ENCODE measurements around the gene GPR171.

The GPR171 gene

DNA sequence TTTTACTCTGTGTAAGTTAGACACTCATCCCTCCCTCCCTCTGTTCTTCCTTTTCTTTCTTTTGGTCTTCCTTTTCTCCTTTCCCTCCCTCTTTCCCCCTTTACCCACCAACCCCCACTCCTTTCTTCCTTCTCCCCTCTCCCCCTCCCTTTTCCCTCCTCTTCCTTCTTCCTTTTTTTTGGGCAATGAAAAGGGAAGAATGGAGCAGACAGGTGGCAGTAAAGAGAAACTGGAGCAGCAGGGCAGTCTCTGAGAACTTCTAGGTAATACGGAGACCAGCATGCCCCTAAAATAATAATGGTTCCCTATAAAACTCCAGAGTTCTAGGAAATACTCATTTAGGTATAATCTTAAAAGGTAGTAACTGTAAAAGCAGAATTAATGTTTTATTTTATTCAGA lies 11.4 kb upstream of the GPR171 start:
- no peak for DNase-seq (ENCODE audit: extremely low read depth in 1 of 2, low read depth in 1 of 2)

DNA sequence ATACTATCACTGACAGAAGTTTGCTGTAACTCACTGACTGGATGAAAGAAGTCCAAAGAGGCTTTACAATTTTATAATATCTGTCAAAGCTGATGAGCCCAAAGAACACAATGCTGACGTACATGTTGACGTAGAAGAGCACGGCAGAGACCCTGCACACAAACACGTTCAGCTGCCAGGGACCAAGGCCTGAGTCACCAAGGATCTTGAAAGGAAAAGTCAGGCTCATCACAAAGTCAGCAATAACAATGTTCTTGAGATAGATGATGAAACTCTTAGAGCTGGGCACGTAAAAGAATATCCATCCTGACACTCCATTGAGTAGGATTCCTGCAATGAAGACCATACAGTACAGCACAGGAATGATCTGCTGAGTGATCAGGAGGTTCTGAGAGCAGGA lies 10.9 kb upstream of the GPR171 start:
- DNase-seq (ENCODE audit: extremely low read depth in 1 of 2, low read depth in 1 of 2): no peak

DNA sequence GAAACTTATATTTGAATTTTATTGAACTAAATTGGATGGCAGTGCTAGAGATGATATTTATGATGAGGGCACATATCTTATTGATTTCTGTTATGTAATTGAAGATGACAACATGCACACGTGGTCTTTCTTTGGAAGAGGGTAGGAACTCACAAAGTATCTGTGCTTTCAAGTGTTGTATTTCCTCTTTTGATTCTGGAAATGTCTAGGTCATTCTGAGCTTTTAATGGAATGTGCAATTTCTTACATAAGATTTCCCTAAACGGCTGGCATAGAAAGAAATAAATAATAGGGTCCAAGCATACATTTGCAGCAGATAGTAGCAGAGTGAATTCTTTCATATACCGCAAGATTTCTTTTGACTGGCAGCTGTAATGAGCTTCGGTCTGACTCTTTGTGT lies 10.1 kb upstream of the GPR171 start:
- DNase-seq (ENCODE audit: extremely low read depth in 1 of 2, low read depth in 1 of 2): no peak

DNA sequence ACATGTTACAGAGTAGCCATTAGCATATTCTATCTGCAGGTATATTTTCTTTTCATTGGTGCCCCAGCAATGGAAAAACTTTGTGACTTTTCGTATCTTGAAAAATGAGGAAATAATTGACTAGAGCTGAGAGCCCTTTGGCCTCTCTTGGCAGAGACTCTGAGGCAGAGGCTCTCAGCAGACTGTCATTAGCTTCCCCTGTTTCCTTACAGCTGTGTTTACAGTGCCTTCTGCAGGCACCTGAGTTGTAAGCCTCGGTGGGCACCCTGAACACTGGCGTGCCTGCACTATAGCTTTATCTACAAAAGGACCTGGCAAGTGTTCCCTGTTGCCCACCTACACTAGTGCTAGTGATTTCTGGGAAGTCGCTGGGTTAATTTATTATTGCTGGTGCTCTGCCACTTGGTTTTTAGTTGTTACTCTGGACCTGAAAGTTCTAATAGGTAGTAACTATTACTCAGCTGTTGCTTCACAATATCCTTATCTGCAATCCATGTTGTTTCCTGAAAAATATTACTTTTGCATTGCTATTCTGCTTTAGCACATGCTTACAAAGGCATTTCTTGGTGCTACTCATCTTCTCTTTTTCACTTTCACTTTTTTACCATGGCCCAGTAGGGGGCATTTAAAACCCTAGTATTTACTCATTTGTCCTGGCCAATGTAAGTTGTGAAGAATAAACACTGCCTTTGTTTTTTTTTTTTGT lies 7.8 kb upstream of the GPR171 start:
- DNase-seq (ENCODE audit: extremely low read depth in 1 of 2, low read depth in 1 of 2): no peak

- no peak for DNase-seq (ENCODE audit: extremely low read depth in 1 of 2, low read depth in 1 of 2)
Observed at GRCh38 chr3:151209654-151210053, 6.6 kb upstream of the GPR171 start.

- DNase-seq (ENCODE audit: extremely low read depth in 1 of 2, low read depth in 1 of 2): no peak
Observed at GRCh38 chr3:151206201-151206600, 3.2 kb upstream of the GPR171 start.

GRCh38 chr3:151205482-151205881 lies 2.5 kb upstream of the GPR171 start:
- DNase-seq (ENCODE audit: extremely low read depth in 1 of 2, low read depth in 1 of 2): no peak

DNA sequence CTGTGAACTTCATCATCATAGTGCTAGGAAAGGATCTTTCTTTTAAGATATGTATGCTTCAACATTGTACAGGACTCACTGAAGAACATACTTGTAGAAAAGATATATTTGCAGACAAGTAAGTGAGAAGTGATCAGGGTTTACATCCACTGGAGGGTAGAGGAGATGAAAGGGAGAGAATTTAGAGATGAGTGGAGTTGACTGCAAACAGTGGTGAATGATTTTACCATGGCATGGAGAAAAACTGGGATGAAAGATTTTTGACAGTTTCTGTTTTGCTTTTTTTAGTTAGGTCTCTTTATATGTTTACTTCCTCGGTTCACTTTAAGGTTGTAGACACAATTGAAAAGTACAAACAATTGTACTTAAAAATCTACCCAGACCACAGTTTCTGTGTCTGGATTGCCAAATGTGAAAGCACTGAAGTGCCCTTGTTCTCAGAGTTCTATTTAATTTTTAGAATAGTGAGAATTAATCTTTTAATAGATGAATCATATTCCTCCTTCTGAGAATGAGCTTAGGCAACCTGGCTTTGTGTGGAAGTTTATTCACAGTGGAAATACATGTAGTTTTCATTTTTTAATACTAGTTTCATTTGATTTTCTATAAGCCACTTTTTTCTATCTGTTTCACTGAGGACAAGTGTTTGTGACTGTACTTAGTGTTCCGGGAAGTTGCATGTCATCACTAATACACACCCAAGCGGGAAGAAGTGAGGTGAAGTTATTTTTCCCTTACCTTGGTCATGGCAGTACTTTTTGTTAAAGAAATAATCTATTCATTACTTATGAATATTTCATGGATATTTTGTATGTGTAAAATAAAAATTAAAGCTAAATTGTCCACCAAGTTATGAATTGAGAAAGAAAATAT lies 1.8 kb upstream of the GPR171 start:
- no peak for DNase-seq (ENCODE audit: extremely low read depth in 1 of 2, low read depth in 1 of 2)

GRCh38 chr3:151201051-151201730 lies 1.8 kb downstream of the GPR171 start:
- no peak for DNase-seq (ENCODE audit: extremely low read depth in 1 of 2, low read depth in 1 of 2)

- DNase-seq (ENCODE audit: extremely low read depth in 1 of 2, low read depth in 1 of 2): no peak
Observed at GRCh38 chr3:151200586-151200985, 2.4 kb downstream of the GPR171 start.

DNA sequence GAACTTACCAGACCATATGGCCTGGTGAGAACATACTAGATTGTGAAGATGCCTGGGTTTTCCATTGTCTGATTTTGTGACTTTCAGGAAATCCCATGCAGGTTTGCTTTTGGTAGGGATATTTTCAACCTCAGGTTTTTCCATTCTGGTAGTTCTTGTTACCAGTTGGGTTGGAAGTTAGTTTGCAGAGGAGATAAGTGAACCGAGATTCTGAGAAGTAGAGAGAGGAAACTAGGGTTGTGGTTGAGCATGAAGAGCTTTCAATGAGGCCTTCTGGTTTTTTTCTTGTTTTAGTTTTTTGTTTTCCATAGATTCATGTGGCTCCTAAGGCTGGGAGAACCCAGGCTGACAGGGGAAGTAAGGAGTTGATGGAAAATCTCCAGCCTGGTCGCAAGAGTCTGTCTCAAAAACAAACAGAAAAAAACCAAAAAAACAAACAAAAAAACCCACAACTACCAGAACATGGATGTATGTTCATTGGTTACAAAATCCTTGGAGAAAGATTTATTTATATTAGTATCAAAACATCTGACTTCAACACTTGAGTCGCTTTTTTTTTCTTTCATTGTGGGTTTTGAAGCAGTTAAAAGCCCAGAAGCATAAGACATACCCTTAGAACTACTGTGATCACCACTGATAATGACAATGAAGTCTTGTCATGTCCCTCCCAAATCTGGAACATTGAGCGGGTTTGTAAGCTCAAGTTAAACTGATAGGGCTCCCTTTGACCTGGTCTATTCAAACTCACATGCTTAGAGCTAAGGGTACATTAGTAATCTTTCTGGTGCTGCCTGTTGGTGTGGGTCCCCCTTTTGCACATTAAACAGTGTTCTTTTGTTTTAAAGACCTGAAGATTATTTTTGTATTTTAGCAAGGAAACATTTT lies 3.2 kb downstream of the GPR171 start:
- no peak for DNase-seq (ENCODE audit: extremely low read depth in 1 of 2, low read depth in 1 of 2)

- DNase-seq (ENCODE audit: extremely low read depth in 1 of 2, low read depth in 1 of 2): no peak
Observed at GRCh38 chr3:151198849-151199248, 4.2 kb downstream of the GPR171 start.

DNA sequence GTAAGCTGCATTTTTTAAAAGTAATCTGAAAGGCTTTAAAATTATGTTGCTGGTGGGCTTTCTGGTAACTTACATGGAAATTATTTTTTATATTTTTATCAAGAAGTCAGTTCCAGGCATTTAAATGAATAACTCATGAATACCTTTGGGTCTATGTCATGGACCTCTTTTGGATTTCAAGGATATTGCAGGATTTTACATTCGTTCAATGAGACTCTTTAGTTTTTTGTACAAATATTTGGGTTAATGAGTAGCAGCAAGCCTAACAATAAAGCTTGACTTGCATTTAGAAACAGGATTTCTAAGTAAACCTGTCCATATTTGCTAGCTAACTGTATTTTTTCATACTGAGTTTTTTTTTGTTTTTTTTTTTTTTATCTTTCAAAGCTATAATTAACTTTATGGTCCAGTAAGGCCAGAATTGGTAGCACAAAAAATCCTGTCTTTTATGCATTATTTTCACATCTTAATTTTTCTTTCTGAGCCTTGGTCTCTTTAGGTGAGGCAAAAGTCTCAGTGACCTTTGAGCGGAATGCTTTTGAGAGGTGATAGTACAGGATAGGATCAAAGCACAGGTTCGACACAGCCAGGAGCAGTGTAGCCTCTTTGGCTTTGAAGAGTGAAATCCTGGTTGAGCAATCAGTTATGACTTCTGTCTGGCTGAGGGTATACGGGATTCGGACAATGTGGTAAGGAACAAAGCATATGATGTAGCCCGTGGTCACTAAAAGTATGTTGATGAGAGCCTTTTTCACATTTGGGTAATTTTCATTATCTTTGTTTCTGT lies 4.8 kb downstream of the GPR171 start:
- no peak for DNase-seq (ENCODE audit: extremely low read depth in 1 of 2, low read depth in 1 of 2)

- no peak for DNase-seq (ENCODE audit: extremely low read depth in 1 of 2, low read depth in 1 of 2)
Observed at GRCh38 chr3:151197228-151197627, 5.8 kb downstream of the GPR171 start.

DNA sequence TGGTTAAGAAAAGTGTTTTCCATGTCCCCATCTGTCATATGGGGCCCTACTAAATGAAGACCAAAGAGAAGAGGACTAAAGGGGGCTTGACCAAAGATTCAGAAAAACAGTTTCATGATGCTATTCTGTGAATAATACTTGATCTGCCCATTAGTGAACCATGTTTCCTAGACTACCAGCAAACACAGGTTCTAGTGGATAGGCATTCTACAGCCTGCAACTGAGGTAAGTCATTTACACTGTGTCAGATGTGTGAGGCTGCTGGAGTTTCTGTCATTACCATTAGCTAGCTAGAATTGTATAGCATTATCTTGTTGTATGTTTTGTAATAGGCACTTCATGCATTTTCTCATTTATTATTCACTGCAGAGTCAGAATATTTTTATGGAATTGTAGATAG lies 6.6 kb downstream of the GPR171 start:
- DNase-seq (ENCODE audit: extremely low read depth in 1 of 2, low read depth in 1 of 2): no peak

GRCh38 chr3:151195826-151196225 lies 7.2 kb downstream of the GPR171 start:
- no peak for DNase-seq (ENCODE audit: extremely low read depth in 1 of 2, low read depth in 1 of 2)

DNA sequence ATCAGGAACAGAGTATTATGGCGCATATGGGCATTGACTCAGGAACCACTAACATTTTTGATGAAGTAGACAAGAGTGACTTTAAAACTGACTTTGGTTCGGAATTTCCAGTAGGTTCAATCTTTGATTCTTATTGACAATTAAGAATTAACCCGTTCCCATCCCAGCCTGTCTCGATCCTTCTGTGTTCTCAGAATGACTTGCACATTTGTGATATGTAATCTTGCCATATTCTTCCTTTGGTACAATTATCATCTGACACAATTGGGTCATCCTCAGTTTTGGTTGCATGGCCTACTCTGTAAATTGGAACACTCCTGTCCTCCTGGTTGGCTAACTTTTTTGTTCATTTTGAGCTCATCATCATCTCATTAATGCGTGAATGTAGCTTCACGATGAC lies 10.5 kb downstream of the GPR171 start:
- DNase-seq (ENCODE audit: extremely low read depth in 1 of 2, low read depth in 1 of 2): no peak

DNA sequence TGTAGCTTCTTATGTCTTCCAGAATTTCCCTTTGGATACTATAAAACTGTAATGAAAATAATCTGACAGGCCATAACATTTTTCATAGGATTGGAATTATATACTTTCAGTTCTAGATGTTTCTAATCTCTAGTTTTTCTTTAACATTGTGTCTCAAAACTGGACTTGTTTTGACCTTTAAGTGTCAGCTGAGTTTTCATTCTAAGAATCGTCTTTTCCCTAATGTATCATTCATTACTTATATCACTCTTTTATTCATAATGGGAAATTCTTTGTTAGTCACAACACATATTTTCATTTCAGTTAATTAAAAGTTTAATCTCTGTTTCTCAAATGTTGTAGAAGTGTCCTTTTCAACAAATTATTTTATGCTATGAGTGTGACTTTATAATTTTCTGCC lies 11.9 kb downstream of the GPR171 start:
- DNase-seq (ENCODE audit: extremely low read depth in 1 of 2, low read depth in 1 of 2): no peak

GRCh38 chr3:151183265-151183671 lies 19.7 kb downstream of the GPR171 start:
- DNase-seq (ENCODE audit: extremely low read depth in 1 of 2, low read depth in 1 of 2): no peak

All from activated CD8-positive, alpha-beta memory T cell treated with anti-CD3 and anti-CD28 coated beads for 1 hour (primary cell).